GM19395 (cell line): ENCODE results near the gene ZHX3.

Experiments
- ATAC-seq: cut with Tn5 transposase; IDR thresholded peaks from one replicate; pipeline ENCODE4 v1.9.1; 2021; ENCODE audit warnings: mild to moderate bottlenecking, moderate library complexity; ENCODE audit not compliant: unreplicated experiment

ZHX3 gene

DNA sequence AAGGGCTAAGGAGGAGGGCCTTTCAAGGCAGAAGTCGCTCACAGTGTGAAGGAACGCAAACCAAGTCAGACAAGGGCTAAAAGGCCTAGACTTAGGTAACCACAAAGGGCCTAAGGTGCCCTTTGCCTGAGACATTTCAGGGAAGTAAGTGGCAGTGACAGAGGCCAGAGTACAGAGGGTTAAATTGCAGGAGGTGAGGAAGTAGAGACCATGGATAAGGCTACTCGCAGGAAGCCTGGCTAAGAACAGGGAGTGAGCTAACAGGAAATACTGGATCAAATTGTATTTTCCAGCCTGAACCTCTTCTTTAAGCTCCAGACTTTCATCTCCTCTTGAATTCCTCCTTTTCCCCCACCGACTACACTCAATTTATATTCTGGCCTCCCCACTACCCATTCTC is 16.6 kb downstream of the ZHX3 start:
- ATAC-seq = no peak

DNA sequence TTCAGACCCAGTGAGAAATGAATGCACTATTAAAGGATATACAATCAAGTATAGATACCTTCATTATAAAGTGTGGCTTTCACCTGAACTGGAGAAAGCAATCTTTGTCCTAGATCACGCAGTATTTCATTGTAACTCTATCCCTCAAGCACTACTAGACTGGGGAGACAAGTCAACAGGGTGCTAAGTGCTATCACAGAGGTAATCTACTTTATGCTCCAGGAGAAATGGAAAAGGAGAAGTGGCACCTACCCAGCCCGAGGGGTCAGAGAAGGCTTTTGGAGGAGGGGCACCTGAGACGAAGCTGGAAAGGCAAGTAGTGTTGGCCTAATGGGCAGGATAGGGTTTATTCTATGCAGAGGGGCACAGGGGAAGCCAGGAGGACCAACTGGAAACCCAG is 17.1 kb downstream of the ZHX3 start:
- no peak for ATAC-seq

DNA sequence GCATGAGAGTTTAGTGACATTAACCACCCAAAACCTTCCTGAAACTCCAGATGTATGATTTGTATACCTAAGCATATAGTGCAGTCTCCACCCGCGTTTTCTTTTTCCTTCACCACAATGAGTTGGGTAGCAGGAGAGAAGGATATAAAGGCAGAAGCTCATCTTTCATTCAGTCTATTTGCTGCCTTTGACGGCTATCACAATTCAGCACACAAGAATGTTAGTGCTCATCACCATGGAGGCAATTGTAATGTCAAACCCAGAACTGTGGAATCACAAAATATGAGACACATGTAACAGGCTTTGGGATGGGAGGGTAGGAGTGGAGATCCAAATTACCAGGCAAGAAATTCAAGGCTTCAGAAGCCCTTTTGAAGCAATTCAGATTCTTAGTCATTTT is 17.6 kb downstream of the ZHX3 start:
- ATAC-seq = no peak

DNA sequence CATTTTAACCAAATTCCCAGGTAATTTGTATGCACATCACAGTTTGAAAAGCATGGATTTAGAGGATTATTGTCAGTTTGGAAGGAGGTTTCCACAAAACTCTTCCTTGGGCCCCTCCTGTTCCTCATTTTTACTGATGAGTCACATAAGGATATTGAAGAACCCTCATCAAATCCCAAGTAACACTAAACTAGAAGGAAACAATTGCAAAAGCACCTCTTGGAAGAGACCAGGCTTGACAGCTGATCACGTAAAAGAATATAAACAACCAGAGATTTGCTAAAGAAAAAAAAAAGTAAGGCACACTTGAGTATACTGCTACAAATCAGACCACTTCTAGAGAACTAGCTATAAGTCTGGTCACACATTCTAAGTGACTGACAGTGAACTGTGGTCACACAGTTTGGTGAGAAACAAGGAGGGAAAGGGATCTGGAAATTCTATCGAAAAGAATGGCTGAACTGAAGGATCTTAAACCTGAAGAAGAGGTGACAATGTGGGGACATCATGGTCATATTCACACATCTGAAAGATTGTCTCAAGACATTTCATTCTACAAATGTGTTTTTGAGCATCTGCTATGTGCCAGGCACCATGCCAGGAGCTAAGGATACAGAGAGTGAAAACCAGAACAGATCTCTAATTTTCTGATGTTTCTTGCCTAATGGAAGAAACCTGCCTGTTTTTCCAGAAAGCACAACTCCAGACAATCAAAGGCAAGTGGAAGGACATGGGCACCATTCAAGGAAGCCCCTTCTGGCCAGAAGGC is 24.1 kb downstream of the ZHX3 start:
- ATAC-seq = no peak

DNA sequence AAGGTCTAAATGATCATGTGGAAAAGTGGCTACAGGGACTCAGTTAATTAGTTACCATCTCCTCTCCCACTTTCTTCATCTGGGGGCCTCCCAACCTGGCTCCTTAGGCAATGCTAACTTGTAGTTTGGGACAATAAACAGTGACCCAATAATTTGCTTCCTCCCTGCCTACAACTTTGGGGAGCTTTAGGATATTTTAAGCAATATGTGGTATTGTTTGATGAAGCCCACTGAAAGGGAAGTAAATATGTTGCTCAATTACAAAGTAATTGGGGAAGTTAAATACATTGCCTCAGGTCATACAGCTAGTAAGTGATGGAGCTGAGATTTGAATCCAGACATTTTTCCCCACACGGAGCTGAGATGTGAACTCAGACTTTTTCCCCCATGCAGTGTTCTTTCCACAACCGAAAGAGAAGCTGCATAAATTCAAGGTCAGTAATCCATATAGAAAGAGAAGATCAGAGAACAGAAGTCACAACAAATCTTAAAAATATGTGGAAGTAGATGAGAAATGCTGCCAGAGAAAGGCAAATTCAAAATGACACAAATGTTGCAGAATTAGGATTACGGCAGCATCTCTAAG is 26.6 kb downstream of the ZHX3 start:
- ATAC-seq = no peak

DNA sequence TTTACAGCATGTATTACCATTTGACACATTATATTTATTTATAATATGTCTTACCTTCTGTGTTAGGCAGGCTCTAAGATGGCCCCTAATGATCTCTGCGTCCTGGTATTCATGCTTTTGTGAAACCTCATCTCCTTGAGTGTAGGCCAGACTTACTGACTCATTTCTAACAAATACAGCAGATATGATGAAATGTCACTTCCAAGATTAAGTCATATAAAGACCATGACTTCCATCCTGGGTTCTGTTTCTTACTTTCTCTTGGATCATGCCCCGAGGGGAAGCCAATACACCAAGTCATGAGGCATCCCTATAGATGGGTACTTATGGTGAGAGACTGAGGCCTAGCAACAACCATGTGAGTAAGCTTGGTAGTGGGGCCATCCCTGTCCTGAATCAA is 30.2 kb downstream of the ZHX3 start:
- no peak for ATAC-seq

DNA sequence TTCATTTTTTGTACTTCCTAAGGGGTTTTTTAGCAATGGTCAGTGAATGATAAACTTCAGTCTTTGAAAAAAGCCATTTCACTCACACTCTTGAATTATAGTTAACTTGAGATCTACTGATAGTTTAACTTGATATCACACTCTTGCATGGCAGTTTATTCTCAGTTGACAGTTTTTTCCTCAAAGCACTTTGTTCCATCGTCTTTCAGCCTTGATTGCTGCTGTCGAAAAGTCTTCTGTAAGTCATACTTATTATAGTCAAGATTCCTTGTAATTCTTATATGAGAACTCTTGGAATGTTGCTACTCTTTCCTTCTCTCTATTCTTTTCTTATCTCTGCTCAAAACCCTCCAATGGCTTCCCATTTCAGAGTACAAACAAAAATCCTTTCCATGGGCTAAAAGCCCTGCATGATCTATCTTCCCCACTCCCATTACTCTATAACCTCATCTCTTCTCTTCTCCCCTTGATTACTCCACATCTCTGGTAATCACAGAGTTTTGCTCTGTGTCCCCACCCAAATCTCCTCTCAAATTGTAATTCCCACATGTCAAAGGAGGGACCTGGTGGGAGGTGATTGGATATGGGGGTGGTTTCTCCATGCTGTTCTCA is 31.2 kb downstream of the ZHX3 start:
- no peak for ATAC-seq

DNA sequence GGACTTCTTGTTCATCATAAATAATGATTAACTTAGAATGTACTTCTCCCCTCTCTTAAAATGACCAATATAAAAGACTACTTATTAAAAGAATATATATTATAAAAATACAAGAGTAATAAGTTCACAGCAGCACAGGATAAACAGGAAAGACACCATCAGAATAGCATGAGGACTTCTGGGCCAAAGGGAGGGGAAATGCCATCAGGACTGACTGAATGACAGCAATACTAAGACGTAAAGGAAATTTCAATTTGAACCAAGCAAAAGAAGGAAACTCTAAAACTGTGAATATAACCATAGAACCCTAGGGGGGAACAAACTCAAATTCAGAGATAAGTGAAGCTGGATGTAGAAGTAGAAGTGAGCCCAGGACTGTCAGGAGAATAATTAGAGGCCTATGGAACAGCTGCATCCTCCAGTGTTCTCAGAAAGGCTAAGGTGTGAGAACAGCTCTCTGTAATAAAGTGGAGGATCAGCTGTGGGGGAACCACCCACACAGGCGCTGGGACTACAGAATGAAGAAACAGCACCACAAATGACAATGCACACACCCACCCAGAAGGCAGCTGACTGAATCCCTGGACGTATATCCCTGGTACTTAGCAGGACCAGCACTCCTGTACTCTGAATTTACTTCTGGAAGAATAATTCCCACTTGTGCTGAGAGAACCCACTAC is 37.8 kb downstream of the ZHX3 start:
- no peak for ATAC-seq

DNA sequence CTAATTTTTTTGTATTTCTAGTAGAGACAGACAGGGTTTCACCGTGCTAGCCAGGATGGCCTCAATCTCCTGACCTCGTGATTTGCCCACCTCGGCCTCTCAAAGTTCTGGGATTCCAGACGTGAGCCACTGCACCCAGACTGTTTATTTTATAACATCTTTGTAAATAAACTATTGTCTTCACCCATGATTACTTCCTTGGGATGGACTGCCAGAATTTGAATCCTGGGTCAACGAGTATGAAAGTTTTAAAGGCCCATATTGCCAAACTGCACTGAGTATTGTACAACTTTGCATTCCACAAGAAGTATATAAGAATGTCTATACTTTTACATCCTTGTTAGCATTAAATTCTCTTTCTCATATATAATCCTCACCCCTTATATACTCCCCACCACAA is 38.6 kb downstream of the ZHX3 start:
- ATAC-seq = no peak

DNA sequence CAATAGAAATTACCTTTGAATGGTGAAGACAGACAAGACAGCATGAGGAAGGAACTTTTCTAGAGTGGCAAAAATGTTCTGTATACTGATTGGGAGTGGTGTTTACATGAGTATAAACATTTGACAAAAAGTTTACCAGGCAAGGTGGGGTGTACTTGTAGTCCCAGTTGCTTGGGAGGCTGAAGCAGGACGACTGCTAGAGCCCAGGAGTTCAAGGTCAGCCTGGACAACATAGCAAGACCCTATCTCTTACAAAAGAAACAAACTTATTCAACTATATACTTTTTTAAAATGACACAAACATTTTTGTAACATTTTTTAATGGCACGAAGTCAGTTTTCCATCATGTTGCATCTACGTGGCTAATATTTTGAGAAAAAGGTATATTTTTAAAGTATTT is 40.5 kb downstream of the ZHX3 start:
- ATAC-seq = no peak

DNA sequence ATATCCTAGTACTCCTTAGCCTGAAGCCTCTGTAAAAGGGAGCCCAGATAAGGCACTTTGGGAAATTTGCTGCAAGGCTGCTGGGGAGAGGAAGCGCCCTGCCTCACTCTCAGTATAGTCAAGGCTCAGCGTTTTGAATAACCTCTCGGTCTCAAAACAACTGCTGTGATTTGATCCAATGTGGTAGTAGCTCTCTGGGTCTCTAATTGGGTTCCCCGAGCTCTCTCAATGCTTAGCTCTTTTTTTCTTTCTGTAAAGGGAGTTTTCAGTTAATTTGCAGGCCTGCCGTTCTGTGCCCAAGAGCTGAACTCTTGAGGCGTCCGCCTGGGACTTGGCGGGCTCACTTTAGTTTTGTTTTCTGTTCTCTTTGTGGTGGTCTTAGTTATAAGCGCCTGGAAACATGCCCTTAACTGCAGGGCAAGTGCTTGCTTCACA is 41.2 kb downstream of the ZHX3 start:
- ATAC-seq = no peak

DNA sequence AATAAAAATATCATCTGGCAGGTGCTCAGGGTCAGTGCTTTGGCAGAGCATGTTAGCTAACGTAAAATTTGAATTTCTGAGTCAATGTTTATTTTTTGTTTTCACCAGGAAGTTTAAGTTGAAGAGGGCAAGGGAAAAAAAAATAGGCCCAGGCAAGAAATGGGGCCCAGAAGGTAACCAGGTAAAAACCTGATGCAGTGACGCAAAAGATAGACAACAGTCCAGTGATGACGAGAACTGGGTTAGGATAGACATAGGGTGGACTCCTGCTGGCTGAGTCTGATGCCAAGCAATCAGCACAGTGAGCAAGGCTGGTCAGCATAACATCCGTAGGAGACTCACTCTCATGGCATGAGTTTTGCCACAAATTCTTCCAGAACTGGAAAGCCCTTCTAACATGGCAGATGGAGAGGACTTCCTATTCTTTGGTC is 42.2 kb downstream of the ZHX3 start:
- ATAC-seq = no peak

DNA sequence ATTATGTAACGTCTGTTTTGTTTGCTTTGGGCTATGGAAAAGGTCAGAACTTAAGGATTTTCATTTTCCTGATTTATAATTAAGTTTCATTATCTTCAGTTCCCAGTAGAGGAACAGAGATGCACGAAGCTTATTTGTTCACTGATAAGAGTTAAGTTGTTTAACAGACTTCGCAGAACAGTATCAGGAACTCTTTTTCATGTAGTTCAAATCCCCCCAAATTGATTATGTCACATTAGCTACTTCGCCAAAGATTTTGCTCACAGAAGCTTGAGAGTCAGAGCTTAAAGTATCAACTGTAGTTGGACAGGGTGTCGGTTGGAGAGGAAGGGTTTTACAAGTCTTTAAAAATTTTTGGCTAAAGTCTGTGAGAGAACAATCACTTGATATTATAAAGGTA is 43.4 kb downstream of the ZHX3 start:
- ATAC-seq = no peak

DNA sequence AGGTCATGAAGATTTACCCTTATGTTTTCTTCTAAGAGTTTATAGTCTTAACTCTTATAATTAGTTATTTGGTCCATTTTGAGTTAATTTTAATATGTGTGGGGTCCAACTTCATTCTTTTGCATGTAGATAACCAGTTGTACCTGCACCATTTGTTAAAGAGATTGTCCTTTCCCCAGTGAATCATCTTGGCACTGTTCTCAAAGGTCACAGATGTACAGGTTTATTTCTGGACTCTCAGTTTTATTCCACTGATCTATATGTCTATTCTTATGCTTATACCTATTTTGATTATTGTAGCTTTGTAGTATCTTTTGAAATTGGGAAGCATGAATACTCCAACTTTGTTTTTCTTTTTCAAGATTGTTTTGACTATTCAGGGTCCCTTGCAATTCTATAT is 44.1 kb downstream of the ZHX3 start:
- no peak for ATAC-seq

DNA sequence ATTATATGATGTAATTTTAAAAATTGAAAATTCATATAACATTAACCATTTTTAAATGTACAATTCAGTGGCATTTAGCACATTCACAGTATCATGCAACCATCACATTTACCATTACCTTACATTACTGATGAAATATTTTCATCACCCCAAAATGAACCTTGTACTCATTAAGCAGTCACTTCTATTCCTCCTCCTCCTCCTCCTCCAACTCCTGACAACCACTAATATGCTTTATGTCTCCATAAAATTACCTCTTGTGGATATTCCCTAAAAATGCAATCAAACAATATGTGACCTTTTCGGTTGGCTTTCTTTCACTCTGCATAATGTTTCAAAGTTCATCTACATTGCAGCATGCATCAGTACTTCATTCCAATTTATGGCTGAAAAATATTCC is 45.2 kb downstream of the ZHX3 start:
- no peak for ATAC-seq

DNA sequence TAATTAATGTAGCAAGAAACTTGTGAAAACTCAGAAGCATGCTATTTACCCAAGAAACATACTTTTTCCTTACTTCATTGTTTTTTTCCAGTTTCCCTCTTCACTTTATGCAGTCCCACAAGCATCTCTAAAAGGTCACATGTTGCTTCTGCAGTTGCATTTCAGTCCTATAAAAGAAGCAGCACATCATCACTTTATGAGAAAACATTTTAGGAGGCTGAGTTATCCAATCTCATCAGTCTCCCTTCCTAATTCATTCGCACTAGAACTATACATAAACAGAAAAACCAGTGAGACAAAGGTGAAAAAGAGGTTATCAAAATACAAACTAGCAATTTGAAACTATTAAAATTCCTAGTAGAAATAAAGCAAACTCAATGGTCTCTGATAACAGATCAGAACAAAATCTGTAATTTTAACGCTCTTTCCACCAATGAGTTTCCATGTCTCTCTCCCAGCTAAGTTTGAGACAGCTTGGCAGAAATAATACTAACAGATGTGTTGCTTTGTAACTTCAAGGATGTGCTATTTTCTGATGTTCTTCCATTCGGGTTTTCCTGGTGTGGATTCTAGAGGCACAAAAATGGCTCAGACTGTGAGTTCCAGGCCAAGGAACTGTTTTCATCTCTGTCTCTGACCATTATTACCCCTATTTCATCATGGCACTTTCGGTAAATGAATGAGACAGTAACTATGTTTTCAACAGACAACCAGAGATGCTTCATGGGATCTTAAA is 48.4 kb downstream of the ZHX3 start:
- ATAC-seq = no peak

DNA sequence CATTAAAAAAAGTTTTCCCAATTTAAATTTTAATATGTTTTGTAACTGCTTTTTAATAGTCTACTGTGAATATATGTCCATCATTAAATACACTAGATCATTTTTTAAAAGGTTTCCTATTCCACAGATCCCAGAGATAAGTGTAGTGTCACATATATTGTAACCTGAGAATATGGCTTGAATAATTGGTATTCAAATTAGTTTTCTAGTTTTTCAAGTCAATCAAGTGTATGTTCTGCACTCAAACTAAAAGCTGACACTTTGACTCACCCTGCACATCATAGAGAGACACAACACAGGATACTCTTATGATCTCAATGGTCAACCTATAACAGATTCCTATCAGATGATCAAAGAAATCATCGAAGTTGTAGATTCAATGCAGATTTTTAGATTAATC is 49.1 kb downstream of the ZHX3 start:
- ATAC-seq = no peak

DNA sequence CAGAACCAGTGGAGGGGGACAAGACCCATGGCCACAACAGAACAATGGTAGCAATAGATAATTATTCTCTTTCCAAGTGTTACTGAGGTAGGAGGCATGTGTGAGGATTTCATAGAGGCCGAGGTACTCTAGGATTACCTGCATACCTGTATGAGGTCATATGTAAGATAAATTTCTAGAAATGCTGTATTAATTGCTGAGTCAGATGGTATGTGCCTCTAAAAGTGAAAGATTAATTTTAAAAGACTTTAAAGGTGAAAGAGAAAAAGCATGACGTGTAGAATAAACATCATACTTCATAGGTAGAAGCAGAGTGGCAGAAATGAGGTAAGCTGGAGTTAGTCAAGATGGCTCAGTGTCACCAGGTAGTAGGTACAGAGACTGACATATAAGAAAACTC is 51.6 kb downstream of the ZHX3 start:
- ATAC-seq = no peak

DNA sequence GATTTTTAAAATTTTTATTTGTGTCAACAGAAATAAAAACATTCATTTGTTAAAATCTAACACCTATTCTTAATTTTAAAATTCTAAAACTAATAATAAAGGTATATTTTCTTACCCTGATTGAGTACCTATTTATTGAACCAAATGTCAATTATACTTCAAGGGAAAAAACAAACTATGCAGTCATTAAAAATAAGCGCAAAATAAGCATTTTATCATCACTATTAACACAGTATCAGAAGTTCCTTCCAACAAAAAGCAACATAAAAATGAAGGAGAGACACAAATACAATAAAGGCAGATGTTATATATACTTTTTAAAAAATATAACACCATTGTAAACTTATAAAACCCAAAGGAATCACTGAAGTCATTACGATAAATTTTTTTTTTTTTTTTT is 52.7 kb downstream of the ZHX3 start:
- ATAC-seq = no peak

DNA sequence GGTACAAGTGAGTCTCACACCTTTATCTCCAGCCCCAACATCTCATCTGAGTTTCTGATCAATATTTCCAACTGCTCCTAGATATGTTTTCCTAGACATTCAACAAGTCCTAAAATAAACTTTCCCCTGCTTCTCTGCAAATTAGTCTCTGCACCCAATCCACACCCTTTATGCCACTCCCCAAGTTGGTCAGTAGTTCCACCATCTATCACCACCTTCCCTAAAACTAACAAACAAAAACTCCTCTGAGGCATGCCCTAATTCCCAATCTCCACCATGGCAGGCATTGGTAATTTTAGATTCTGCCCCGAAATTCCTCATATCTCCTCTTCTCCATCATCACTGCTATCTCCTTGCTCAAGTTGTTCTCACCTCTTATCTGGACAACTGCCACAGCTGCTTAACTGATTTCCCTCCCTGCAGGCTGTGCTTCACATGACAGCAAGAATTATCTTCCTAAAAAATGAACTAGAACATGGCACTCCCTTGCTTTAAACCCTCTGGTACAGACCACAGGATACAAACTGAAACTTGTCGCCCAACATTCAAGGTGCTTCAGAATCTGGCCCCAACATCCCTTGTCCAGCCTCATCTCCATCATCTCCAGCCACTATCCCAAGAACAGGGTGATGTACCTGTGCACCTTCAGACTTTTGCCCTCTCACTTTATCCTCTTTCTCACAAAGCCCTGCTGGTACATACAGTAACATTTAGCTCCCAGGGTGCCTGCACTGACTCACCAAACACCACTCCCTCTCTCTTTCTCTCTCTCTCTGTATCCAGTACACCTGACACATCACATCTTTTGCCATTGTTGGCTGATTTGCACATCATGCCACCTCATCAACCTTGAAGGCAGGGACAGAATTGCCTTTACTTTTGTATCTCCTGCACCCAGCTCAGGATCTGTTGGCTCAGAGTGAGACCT is 55.5 kb downstream of the ZHX3 start:
- no peak for ATAC-seq
